Skeletal muscle tissue (tissue), 4 donors: ENCODE measurements around the gene FEM1C. TPM values are rescaled to one million over a fixed set of nuclear protein-coding genes. Genes with fewer than 3 reads are reported as not detected.

Source experiments
- H3K27ac ChIP-seq: one replicate; pipeline ENCODE4 v1.7.0; 2013; ENCODE audit warnings: mild to moderate bottlenecking, low read depth, low read length, inconsistent platforms
- H3K27me3 ChIP-seq, 3 donors: one replicate each; pipeline ENCODE4 v1.7.0; 2013; ENCODE audit warnings: low read length in 3 of 3; ENCODE audit not compliant: control insufficient read depth in 3 of 3, insufficient read depth in 3 of 3
- H3K36me3 ChIP-seq, 3 donors: one replicate each; pipeline ENCODE4 v1.7.0; 2013; ENCODE audit warnings: low read length in 3 of 3; ENCODE audit not compliant: control insufficient read depth in 3 of 3, insufficient read depth in 3 of 3
- H3K4me1 ChIP-seq, 3 donors: one replicate each; pipeline ENCODE4 v1.7.0; 2013; ENCODE audit warnings: low read length in 3 of 3, mild to moderate bottlenecking in 3 of 3; ENCODE audit not compliant: control insufficient read depth in 3 of 3, insufficient read depth in 3 of 3
- H3K4me3 ChIP-seq, 3 donors: one replicate each; pipeline ENCODE4 v1.7.0; 2013; ENCODE audit warnings: low read length in 3 of 3
- H3K9ac ChIP-seq, 3 donors: one replicate each; pipeline ENCODE4 v1.7.0; 2013; ENCODE audit warnings: low read length in 3 of 3, mild to moderate bottlenecking in 3 of 3, moderate library complexity in 2 of 3, low read depth in 1 of 3
- H3K9me3 ChIP-seq, 3 donors: one replicate each; pipeline ENCODE4 v1.7.0; 2013; ENCODE audit warnings: low read length in 3 of 3; ENCODE audit not compliant: control insufficient read depth in 3 of 3
- total RNA-seq: library from RNA; depleted of rRNA; stranded (reverse); fragments of >200 nt; gene quantifications from one replicate; pipeline ENCODE4 v1.2.3, GENCODE V29; 2014
- donor health status: Osteomylitis.

FEM1C gene
- total RNA-seq, 1 donor from 2014 or later, result 39.1 TPM

DNA sequence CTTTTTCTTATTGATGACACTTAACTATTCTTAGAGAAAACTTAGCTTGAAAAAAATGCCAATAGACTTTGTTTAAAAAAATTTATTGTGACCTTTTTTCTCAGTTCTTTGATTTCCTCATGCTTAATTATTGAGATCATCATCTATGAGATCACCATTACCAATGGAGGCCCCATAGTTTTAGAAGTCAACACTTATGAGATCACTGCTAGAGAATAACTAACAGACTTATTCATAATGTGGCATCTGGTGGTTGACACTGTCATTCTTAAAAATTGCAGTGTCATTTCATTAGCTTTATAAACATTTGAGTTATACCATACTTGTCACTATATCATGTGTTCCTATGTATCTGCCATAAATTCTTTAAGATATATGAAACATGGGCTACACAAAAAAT, 14.9 kb upstream of the FEM1C start:
- no peaks in the 10 kb centered on the region for H3K36me3 ChIP-seq
- no peaks in the 10 kb centered on the region for H3K27me3 ChIP-seq
- H3K4me1 ChIP-seq, result no peaks in the 10 kb centered on the region
- no peaks in the 10 kb centered on the region for H3K9me3 ChIP-seq
- H3K27ac ChIP-seq, result no peak overlapping the region
- H3K9ac ChIP-seq, result no peak overlapping the region
- no peak overlapping the region for H3K4me3 ChIP-seq

DNA sequence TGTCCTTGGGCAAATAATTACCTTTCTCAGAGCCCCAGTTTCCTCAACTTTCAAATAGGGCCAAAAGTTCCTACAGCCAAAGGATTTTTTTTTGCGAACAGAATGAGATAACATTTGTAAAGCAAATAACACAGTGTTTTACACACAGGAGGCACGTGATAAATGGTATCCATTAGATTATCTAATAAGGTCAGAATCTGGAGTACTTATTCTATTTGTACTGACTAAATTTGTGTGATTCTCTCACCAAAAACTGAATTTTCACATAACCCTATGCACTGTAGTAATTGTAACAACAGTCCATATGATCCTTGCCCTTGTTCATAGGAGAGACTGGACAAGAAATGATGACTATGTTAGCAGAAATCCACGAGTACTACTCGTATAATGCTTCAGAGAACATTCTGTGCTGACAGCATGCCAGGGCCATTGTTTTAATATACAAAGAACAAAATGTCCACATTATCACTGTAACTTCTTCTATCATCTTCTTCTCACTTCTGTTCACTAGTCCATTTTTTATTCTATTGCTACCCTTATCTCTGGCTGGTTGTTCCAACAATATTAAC, 13.9 kb upstream of the FEM1C start:
- Histone ChIP-seq H3K27me3 (no peaks in the 10 kb centered on the region), H3K36me3 (no peaks in the 10 kb centered on the region), H3K4me1 (no peaks in the 10 kb centered on the region), H3K4me3 (no peak overlapping the region), H3K9me3 (no peaks in the 10 kb centered on the region), H3K27ac (no peak overlapping the region), H3K9ac (no peak overlapping the region)

DNA sequence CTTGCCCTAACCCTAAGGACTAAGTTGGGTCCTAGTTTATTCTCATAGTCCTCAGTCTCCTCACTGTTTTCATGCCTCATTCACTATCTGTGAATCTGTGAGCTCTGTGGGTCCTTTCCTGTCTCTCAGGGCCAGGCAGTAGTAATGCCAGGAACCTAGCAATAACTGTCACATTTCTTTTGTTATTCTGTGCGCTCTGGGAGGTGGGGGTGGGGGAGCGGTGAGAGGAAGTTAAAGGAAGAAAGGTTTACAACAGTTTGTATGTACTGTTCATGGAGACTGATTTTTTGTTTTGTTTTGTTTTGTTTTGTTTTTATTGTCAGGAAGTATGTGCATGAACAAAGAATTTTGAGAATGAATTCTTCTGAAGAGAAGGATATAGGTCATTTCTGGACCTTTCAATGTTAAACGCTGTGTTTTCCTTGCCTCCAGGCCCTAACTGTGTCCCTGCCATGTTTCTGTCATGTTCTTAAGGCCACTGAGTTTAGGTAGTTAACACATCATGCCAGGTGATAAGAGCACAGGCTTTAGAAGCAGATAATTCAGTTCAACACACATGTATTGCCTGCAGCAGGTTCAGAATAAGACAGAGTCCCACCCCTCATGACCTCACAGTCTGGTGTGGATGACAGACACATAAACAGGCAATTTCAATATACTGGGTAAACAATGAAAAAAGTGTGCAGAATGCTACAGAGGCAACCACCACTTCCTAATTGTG, 13.3 kb upstream of the FEM1C start:
- Histone ChIP-seq H3K4me3 (no peak overlapping the region), H3K9me3 (no peaks in the 10 kb centered on the region), H3K27ac (no peak overlapping the region), H3K9ac (no peak overlapping the region), H3K27me3 (no peaks in the 10 kb centered on the region), H3K4me1 (no peaks in the 10 kb centered on the region), H3K36me3 (no peaks in the 10 kb centered on the region)

DNA sequence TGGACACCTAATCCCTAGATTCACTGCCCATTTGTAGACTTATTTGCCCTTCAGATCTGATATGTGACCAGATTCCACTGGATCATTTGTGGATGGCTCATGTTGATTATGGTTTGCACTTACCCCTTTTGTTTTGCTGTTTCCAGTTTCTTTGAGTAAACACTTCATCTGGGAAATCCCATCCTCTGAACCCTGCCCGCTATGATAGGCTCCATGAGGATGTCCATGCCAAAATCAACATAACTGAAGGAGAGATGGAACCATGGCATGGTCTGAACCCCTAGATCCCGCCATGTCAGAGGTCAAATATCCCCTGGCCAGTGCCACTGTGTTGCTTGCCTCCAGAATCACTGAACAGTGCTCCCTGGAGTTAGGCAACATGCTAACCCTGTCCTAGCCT, 11.7 kb upstream of the FEM1C start:
- Histone ChIP-seq H3K4me3 (no peak overlapping the region), H3K27ac (no peak overlapping the region), H3K4me1 (no peaks in the 10 kb centered on the region), H3K27me3 (no peaks in the 10 kb centered on the region), H3K36me3 (no peaks in the 10 kb centered on the region), H3K9me3 (no peaks in the 10 kb centered on the region), H3K9ac (no peak overlapping the region)

DNA sequence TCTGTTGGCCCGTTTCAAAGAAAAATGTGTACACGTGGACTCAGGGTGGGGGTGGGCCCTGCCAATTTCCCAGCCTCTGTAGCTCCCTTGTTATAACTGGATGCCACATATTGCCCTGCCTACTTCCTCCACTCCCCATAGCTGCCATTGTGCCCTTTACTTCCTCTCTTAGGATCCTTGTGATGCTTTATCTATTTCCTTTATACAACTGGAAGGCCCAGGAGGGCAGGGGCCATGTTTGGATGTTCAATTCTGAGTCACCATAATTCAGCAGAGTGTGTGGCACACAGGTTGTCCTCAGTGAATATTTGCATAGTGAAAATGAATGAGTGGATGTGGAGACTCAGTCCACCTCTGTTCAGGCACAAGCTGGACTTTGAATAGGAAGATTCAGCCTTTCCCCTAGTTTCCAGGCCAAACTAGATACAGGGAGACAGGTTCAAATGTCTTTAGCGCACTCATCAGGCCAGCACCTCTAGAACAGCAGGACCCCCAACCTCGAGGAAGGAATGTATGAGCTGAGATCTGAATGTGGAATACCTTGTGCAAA, 10.6 kb upstream of the FEM1C start:
- Histone ChIP-seq H3K4me3 (no peak overlapping the region), H3K4me1 (no peaks in the 10 kb centered on the region), H3K36me3 (no peaks in the 10 kb centered on the region), H3K27me3 (no peaks in the 10 kb centered on the region), H3K9ac (no peak overlapping the region), H3K9me3 (no peaks in the 10 kb centered on the region), H3K27ac (no peak overlapping the region)

DNA sequence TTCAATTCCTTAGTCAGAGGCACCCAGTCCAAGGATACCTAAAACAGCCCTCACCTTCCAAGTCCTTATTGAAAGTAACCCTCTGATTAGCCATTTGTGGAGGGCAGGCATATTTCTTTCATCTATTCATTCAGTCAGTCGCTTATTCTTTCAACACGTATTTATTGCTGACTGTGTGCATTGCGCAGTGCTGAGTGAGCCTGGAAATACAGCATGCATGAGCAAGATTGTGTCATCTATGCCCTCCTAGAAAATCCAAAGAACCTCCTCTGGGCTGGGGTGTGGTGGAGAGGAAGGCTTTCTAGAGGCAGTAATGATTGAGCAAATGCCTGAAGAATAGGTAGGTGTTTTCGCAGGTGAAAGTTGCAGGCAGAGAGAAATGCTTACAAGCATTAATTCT, 8.5 kb upstream of the FEM1C start:
- Histone ChIP-seq H3K4me3 (no peak overlapping the region), H3K27ac (no peak overlapping the region), H3K9ac (no peak overlapping the region), H3K36me3 (no peaks in the 10 kb centered on the region), H3K27me3 (no peaks in the 10 kb centered on the region), H3K9me3 (no peaks in the 10 kb centered on the region), H3K4me1 (no peaks in the 10 kb centered on the region)

DNA sequence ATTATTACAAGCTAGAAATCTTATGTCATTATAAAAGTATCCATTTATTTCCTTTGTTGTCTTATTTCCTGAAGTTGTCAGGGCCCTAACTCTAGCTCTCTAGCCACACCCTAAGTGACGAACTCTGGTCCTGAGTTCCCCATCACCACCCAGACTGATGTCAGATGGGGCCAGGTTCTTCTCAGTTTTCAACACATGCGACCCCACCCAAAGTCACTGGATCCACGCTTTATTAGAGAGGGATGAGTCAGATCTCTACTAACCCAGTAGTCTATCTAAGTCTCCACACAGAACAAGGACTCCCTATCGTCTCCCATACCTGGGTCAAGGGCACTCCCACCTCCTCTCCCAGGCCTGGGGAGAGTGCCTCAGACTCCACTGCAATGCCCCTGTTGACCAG, 6.8 kb upstream of the FEM1C start:
- Histone ChIP-seq H3K27me3 (no peaks in the 10 kb centered on the region), H3K4me3 (no peak overlapping the region), H3K9ac (no peak overlapping the region), H3K9me3 (no peaks in the 10 kb centered on the region), H3K27ac (no peak overlapping the region), H3K36me3 (no peaks in the 10 kb centered on the region), H3K4me1 (no peaks in the 10 kb centered on the region)

DNA sequence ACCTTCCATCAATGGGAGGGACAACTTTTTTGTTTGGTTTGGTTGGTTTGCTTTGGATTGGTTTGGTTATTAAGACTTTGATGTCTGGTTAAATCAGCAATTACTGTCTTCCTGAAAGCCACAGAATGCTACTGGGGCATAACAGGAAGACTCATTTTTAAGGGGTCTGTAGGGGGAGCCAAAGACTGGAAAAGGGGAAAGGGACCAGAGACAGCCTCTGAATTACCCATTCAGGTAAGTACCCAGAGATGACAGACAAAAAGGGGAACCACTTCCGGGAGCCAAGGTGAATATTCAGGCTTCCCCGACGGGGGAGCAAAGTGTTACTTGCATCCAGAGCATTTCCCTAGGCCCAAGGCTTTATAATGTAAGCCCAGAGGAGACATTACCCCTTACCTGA, 4.6 kb upstream of the FEM1C start:
- peaks cover 3 to 4% (median 3%) of the 10 kb centered on the region in 3 donors for H3K4me1 ChIP-seq
- no peaks in the 10 kb centered on the region for H3K36me3 ChIP-seq
- H3K27ac ChIP-seq, result no peak overlapping the region
- no peak overlapping the region for H3K9ac ChIP-seq
- no peaks in the 10 kb centered on the region for H3K9me3 ChIP-seq
- H3K4me3 ChIP-seq, result no peak overlapping the region
- H3K27me3 ChIP-seq, result no peaks in the 10 kb centered on the region

DNA sequence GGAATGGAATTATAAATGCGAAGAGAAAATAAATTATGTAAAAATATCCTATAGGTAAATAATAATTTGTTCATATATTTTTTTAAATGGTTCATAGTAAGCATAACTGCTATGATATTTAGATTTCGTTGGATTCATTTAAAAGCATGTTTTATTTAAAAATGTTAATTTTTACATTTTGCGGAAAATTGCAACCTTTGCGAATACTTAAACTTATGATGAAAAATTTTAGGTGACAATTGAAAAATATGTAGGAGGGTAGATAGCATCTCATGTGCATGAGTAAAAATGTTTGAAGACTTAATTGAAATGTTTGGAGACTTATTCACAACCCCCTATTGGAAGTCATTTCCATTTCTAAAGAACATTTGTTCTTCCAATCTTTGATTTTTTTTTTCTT, 4.1 kb upstream of the FEM1C start:
- Histone ChIP-seq H3K36me3 (no peaks in the 10 kb centered on the region), H3K9ac (no peak overlapping the region), H3K4me3 (no peak overlapping the region)

DNA sequence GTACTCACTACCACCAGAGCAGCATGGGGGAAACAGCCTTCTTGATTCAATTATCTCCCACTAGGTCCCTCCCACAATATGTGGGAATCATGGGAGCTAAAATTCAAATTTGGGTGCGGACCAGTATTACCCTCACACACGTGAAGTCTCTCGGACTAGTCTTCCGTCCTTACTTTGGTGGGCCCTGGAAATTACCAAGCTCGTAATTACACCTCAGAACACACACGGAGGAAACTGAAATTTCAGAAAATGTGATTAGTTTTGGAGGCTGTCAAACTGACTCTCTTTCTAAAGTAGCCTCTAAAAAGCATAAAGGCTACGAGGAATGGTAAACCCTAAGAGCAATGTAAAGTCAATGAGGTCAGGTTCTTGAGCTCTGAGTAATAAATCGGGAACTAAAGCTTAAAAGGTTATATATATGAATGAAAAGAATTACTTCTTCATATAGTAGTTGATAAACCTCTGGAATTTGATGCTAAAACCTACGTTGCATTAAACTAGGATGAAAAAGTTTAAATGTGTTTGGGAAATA, 842 bp upstream of the FEM1C start:
- H3K9ac ChIP-seq, result peak overlapping the region in 1 of 3 donors; percentile 54
- peak overlapping the region; percentile 79 for H3K27ac ChIP-seq
- no peaks in the 10 kb centered on the region for H3K9me3 ChIP-seq
- peaks cover 7 to 10% (median 8%) of the 10 kb centered on the region in 3 donors for H3K36me3 ChIP-seq
- no peaks in the 10 kb centered on the region for H3K27me3 ChIP-seq
- H3K4me1 ChIP-seq, result peaks cover 6 to 20% (median 11%) of the 10 kb centered on the region in 3 donors
- peak overlapping the region; percentile 48 to 67 (median 50) for H3K4me3 ChIP-seq

More for the DNA sequence above, 4.1 kb upstream of the FEM1C start:
- Histone ChIP-seq H3K4me1 (peaks cover 3 to 4% (median 3%) of the 10 kb centered on the region in 3 donors), H3K9me3 (no peaks in the 10 kb centered on the region), H3K27me3 (no peaks in the 10 kb centered on the region), H3K27ac (no peak overlapping the region)
